T-cell (primary cell): ENCODE results near the gene VAV2. TPM values are rescaled to one million over a fixed set of nuclear protein-coding genes. Genes with fewer than 3 reads are reported as not detected.
"Not testable (repeated sequence)": the region's sequence is repeated elsewhere in the genome, so short reads cannot be mapped to it uniquely, and the experiment has no call there.

ENCODE experiments used
- ATAC-seq, 4 experiments: fragments of 200-7000 bp in 3 of 4; fragments of 150-1000 bp in 1 of 4; cut with Tn5 transposase; replicated peaks in 1 of 4; 1 replicate in 3 of 4; 2 replicates in 1 of 4; pipeline ENCODE4 v1.10.0; 2021; ENCODE audit warnings: moderate library complexity in 3 of 4, mild to moderate bottlenecking in 2 of 4, moderate number of reproducible peaks in 1 of 4
- CTCF ChIA-PET, 2 donors: fragments of 300-600 bp; sonication (Branson Sonifier 250); formaldehyde crosslinking; loops; one replicate each; lab custom pipeline; 2022; ENCODE audit warnings: antibody characterized with exemption in 2 of 2; lab: Charles Lee
- POLR2A ChIA-PET, 2 donors: fragments of 300-600 bp; sonication (Branson Sonifier 250); formaldehyde crosslinking; loops; one replicate each; lab custom pipeline; 2022; ENCODE audit warnings: antibody characterized with exemption in 2 of 2; lab: Charles Lee
- DNase-seq, 35 experiments: peaks; one replicate each; pipeline versions ENCODE4 v3.0.0 to v3.0.0-alpha.2; 2013 to 2023
- H3K27ac ChIP-seq: one replicate; pipeline ENCODE4 v1.5.1; 2013; ENCODE audit warnings: low read length
- H3K27me3 ChIP-seq, 2 experiments: replicated peaks in 1 of 2; 1 replicate in 1 of 2; 2 replicates in 1 of 2; pipeline versions ENCODE4 v1.6.1 to v1.7.0; 2013; ENCODE audit warnings: low read length in 1 of 2, mixed read lengths in 1 of 2; ENCODE audit not compliant: control insufficient read depth in 2 of 2, insufficient read depth in 2 of 2; ENCODE audit errors: extremely low read depth in 1 of 2
- H3K36me3 ChIP-seq, 2 donors: 1 replicate in 1 of 2; 2 replicates in 1 of 2; pipeline versions ENCODE4 v1.6.1 to v1.7.0; 2013; ENCODE audit warnings: low read length in 1 of 2; ENCODE audit not compliant: control insufficient read depth in 2 of 2, insufficient read depth in 1 of 2; ENCODE audit errors: extremely low read depth in 1 of 2
- H3K4me1 ChIP-seq, 2 experiments: 1 replicate in 1 of 2; 2 replicates in 1 of 2; pipeline versions ENCODE4 v1.6.1 to v1.7.0; 2013; ENCODE audit warnings: low read length in 2 of 2, mixed read lengths in 1 of 2; ENCODE audit not compliant: insufficient read depth in 2 of 2, control insufficient read depth in 1 of 2; ENCODE audit errors: extremely low read depth in 1 of 2
- H3K4me3 ChIP-seq, 2 donors: 1 replicate in 1 of 2; 2 replicates in 1 of 2; pipeline versions ENCODE4 v1.5.1 to v1.7.0; 2013; ENCODE audit warnings: mild to moderate bottlenecking in 2 of 2, low read length in 1 of 2, moderate library complexity in 1 of 2; ENCODE audit not compliant: control insufficient read depth in 1 of 2; ENCODE audit errors: extremely low read depth in 1 of 2
- H3K9me3 ChIP-seq: 2 replicates; pipeline ENCODE4 v1.7.0; 2013
- H3K27ac Mint-ChIP-seq, 2 donors: one replicate each; pipeline ENCODE4 v1.8.0; 2020 to 2021; ENCODE audit warnings: mild to moderate bottlenecking in 2 of 2, mixed read lengths in 2 of 2
- H3K27me3 Mint-ChIP-seq, 2 donors: one replicate each; pipeline ENCODE4 v1.8.0; 2021 to 2022; ENCODE audit warnings: mixed read lengths in 2 of 2
- H3K36me3 Mint-ChIP-seq: one replicate; pipeline ENCODE4 v1.8.0; 2021; ENCODE audit warnings: mixed read lengths
- H3K4me1 Mint-ChIP-seq, 3 donors: one replicate each; pipeline ENCODE4 v1.8.0; 2020 to 2022; ENCODE audit warnings: mixed read lengths in 3 of 3, mild to moderate bottlenecking in 1 of 3
- H3K4me3 Mint-ChIP-seq, 3 donors: one replicate each; pipeline ENCODE4 v1.8.0; 2020 to 2022; ENCODE audit warnings: mild to moderate bottlenecking in 3 of 3, mixed read lengths in 3 of 3, moderate library complexity in 3 of 3
- H3K9me3 Mint-ChIP-seq, 3 donors: one replicate each; pipeline ENCODE4 v1.8.0; 2020 to 2022; ENCODE audit warnings: mixed read lengths in 3 of 3
- WGBS: methylation state at CpG from one replicate; pipeline ENCODE4 v1.1.5; 2013; ENCODE audit warnings: missing lambda C conversion rate; ENCODE audit not compliant: insufficient coverage; 5-methylcytosine and 5-hydroxymethylcytosine counted together
- total RNA-seq, 35 experiments: library from RNA in 6 of 35; stranded (reverse) in 6 of 35; fragments of 120-200 nt in 1 of 35; gene quantifications; one replicate each; pipeline versions ENCODE4 v1.2.1 to v1.2.4 and lab custom pipeline; 2013 to 2026

VAV2 gene
- total RNA-seq, 5 donors from 2014 or later (not counting 1 experiment from before 2014, with no cell fraction given): 1.2 to 7.5 (median 4.9) TPM

DNA sequence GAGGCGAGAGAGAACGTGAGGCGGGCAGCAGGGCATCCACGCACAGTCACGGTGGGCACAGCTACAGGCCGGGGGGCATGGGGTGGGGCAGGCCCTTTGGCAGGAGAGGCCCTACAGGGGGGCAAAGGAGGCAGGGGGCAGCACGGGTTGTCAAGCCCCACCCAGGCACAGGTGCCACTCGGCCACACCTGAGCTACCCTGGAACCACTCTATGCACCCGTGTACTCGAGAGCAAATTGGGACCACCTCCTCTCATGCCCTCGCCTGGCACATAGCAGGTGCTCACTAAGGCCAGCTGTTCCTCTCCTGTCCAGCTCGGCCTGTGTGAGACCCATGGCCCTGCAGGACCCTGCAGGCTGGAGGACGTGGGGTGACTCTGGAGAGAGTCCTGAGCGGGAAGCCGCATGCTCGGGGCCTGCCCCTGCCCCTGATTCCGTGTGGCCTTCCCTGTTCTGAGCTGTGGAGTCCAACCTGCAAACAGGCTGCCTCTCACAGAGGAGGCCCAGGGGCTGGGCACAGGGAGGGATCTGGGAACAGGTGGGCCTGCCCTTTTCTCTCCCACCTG is 222.5 kb downstream of the VAV2 start:
- no peaks in the 10 kb centered on the region for H3K27me3 ChIP-seq
- ChIA-PET CTCF (interaction anchor here in 1 of 2 donors (0.6 kb wide), 1 partner anchor 139 kb away, joined by 3 read pairs; no protein-coding TSS in a partner anchor), POLR2A (no interaction called here)
- H3K36me3 Mint-ChIP-seq: peaks cover 40% of the 10 kb centered on the region
- no peak overlapping the region for H3K27ac Mint-ChIP-seq
- ATAC-seq (no peak), DNase-seq (peak in 2 of 35 experiments; percentile 1 to 9)
- H3K9me3 Mint-ChIP-seq: peaks cover under 1 to 21% (median 12%) of the 10 kb centered on the region in 3 donors
- H3K9me3 ChIP-seq: no peaks in the 10 kb centered on the region
- H3K4me1 Mint-ChIP-seq: no peaks in the 10 kb centered on the region
- no peaks in the 10 kb centered on the region for H3K27me3 Mint-ChIP-seq
- no peaks in the 10 kb centered on the region for H3K4me1 ChIP-seq
- H3K27ac ChIP-seq: no peak overlapping the region
- H3K4me3 ChIP-seq: no peak overlapping the region
- H3K36me3 ChIP-seq: peaks cover 0 to 3% of the 10 kb centered on the region in 2 donors
- H3K4me3 Mint-ChIP-seq: no peak overlapping the region
- 87% methylated on average over 16 of the region's 17 CpGs for WGBS

GRCh38 chr9:133768859-133769510 is 223.1 kb downstream of the VAV2 start:
- Mint-ChIP-seq H3K27ac (no peak overlapping the region), H3K4me3 (no peak overlapping the region), H3K4me1 (no peaks in the 10 kb centered on the region), H3K27me3 (no peaks in the 10 kb centered on the region), H3K36me3 (peaks cover 33% of the 10 kb centered on the region), H3K9me3 (peaks cover 4 to 25% (median 15%) of the 10 kb centered on the region in 3 donors)
- POLR2A ChIA-PET: no interaction called here
- Histone ChIP-seq H3K36me3 (peaks cover 0 to 3% of the 10 kb centered on the region in 2 donors), H3K4me3 (no peak overlapping the region), H3K27ac (no peak overlapping the region), H3K4me1 (no peaks in the 10 kb centered on the region), H3K9me3 (no peaks in the 10 kb centered on the region), H3K27me3 (no peaks in the 10 kb centered on the region)
- peak in 1 of 35 experiments; percentile 4 for DNase-seq
- ATAC-seq: no peak
- CTCF ChIA-PET: interaction anchor here in 1 of 2 donors (0.6 kb wide), 1 partner anchor 138 kb away, joined by 3 read pairs; no protein-coding TSS in a partner anchor
- 91% methylated on average over 11 of the region's 15 CpGs for WGBS

DNA sequence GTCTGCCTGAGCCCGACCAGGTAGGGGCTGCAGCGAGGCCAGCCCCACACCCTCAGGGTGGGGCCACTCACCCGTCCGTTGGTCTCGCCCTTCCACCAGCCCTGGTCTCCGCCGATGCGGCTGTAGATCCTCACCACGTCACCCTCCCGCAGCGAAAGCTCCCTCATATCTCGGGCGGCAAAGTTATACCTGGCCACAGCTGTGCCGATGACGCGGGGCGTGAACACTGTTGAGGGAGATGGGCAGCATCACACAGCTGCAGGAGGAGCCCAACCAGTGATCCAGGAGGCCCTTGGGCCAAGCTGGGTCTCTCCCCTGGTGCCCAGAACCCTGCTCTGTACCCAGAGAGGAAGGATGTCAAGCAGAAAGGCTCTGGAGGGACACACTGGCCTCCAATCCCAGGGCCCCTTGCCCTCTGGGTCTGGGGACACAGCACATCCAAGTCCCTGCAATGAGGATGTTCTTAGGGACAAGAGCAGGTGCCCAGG is 223.7 kb downstream of the VAV2 start:
- H3K4me1 ChIP-seq: no peaks in the 10 kb centered on the region
- H3K4me3 Mint-ChIP-seq: no peak overlapping the region
- H3K27ac Mint-ChIP-seq: no peak overlapping the region
- WGBS: 97% methylated on average over 17 of the region's 17 CpGs
- DNase-seq (peak in 2 of 35 experiments; percentile 2 to 13), ATAC-seq (no peak)
- CTCF ChIA-PET: no interaction called here
- no peak overlapping the region for H3K4me3 ChIP-seq
- H3K9me3 Mint-ChIP-seq: peaks cover 4 to 23% (median 15%) of the 10 kb centered on the region in 3 donors
- H3K27me3 Mint-ChIP-seq: no peaks in the 10 kb centered on the region
- H3K4me1 Mint-ChIP-seq: no peaks in the 10 kb centered on the region
- peaks cover 30% of the 10 kb centered on the region for H3K36me3 Mint-ChIP-seq
- no peaks in the 10 kb centered on the region for H3K9me3 ChIP-seq
- POLR2A ChIA-PET: no interaction called here
- peaks cover 0 to 3% of the 10 kb centered on the region in 2 donors for H3K36me3 ChIP-seq
- no peak overlapping the region for H3K27ac ChIP-seq
- no peaks in the 10 kb centered on the region for H3K27me3 ChIP-seq

GRCh38 chr9:133767625-133768024 is 224.5 kb downstream of the VAV2 start:
- POLR2A ChIA-PET: no interaction called here
- ATAC-seq (no peak), DNase-seq (no peak)
- H3K9me3 ChIP-seq: no peaks in the 10 kb centered on the region
- no peak overlapping the region for H3K27ac Mint-ChIP-seq
- peaks cover 29% of the 10 kb centered on the region for H3K36me3 Mint-ChIP-seq
- peaks cover 4 to 23% (median 15%) of the 10 kb centered on the region in 3 donors for H3K9me3 Mint-ChIP-seq
- H3K27me3 ChIP-seq: peaks cover 0 to 3% of the 10 kb centered on the region in 2 experiments
- CTCF ChIA-PET: no interaction called here
- H3K27ac ChIP-seq: no peak overlapping the region
- WGBS: 100% methylated on average over 1 of the region's 1 CpG
- no peak overlapping the region for H3K4me3 ChIP-seq
- H3K4me1 ChIP-seq: no peaks in the 10 kb centered on the region
- H3K36me3 ChIP-seq: peaks cover 0 to 3% of the 10 kb centered on the region in 2 donors
- H3K4me3 Mint-ChIP-seq: no peak overlapping the region
- H3K27me3 Mint-ChIP-seq: no peaks in the 10 kb centered on the region
- H3K4me1 Mint-ChIP-seq: no peaks in the 10 kb centered on the region

- H3K27me3 Mint-ChIP-seq: no peaks in the 10 kb centered on the region
- POLR2A ChIA-PET: no interaction called here
- H3K4me3 ChIP-seq: no peak overlapping the region
- H3K9me3 ChIP-seq: no peaks in the 10 kb centered on the region
- H3K36me3 Mint-ChIP-seq: peaks cover 29% of the 10 kb centered on the region
- H3K36me3 ChIP-seq: peaks cover 0 to 3% of the 10 kb centered on the region in 2 donors
- ATAC-seq: no peak
- H3K4me1 ChIP-seq: no peaks in the 10 kb centered on the region
- CTCF ChIA-PET: no interaction called here
- no CpG with 5 or more reads among the region's 1 CpG for WGBS
- no peak overlapping the region for H3K4me3 Mint-ChIP-seq
- peaks cover 4 to 23% (median 15%) of the 10 kb centered on the region in 3 donors for H3K9me3 Mint-ChIP-seq
- DNase-seq: no peak
- no peak overlapping the region for H3K27ac ChIP-seq
- H3K27me3 ChIP-seq: peaks cover 0 to 6% of the 10 kb centered on the region in 2 experiments
- no peak overlapping the region for H3K27ac Mint-ChIP-seq
- H3K4me1 Mint-ChIP-seq: no peaks in the 10 kb centered on the region
Observed at GRCh38 chr9:133767008-133767407, 225.1 kb downstream of the VAV2 start.

DNA sequence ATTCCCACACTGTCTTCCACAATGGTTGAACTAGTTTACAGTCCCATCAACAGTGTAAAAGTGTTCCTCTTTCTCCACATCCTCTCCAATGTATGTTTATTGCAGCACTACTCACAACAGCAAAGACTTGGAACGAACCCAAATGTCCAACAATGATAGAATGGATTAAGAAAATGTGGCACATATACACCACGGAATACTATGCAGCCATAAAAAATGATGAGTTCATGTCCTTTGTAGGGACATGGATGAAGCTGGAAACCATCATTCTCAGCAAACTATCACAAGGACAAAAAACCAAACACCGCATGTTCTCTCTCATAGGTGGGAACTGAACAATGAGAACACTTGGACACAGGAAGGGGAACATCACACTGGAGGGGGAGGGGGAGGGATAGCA is 225.9 kb downstream of the VAV2 start:
- H3K4me1 Mint-ChIP-seq, H3K9me3 ChIP-seq, H3K4me3 Mint-ChIP-seq, H3K27me3 Mint-ChIP-seq, H3K36me3 ChIP-seq, H3K27ac ChIP-seq, CTCF ChIA-PET, DNase-seq, H3K27ac Mint-ChIP-seq, H3K4me1 ChIP-seq, ATAC-seq, POLR2A ChIA-PET, H3K4me3 ChIP-seq, H3K27me3 ChIP-seq: not testable (repeated sequence)
- Mint-ChIP-seq H3K9me3 (peaks cover 4 to 23% (median 15%) of the 10 kb centered on the region in 3 donors), H3K36me3 (peaks cover 29% of the 10 kb centered on the region)
- no CpG with 5 or more reads among the region's 3 CpGs for WGBS
